ENCODE results near the gene TUB.
A peak's percentile ranks its signal among the peaks of the same experiment; 100 is the strongest.

Gene TUB

DNA sequence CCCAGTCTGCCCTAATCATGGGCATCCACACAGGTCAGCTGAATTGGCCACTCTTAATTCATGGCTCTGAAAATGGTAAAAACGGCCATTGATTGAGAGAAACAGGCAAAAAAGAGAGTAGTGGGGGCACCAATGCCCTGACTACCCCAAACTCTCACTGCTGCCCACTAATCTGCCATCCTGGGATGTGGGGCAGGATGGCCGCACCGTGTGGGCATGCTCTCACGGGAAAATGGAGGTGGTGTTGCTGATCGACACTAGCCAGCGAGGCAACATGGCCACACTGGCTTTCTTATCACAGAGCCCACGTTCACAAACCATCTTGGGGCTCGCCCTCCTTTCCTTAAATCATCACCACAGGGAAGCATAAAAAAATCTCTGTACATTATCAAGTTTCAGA is 11.2 kb upstream of the TUB start:
- no peak for DNase-seq (ENCODE audit: low spot score)

DNA sequence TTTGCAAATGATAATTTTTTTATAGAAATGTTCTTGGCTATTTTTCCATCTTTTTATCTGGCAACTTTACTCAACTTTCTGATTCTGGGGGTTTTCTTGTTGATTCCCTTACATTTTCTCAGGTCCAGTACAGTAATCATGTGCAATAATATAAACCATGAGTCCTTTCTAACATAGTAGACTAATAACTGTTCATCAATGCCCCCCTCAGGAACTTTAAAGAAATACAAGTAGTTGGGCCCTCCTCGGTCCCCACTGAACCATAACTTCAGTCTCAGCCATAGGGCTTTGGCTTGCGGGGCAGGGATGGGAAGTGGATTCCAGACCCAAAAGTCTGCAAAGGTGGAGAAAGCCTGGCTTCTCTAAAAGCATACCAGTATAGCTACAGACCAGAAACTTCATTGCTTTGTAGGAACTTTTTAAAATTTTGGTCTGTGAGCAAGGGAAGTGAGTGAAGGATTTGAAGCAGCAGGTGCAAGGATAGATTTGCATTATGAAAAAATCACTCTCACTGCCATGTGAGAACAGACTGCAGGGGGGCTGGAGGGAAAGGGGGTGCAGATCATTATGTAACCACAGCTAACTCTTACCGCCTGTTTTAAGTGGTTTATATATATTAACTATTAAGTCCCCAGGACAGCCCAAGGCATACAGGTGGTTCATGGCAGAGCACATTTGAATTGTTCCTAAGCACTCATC is 10.4 kb upstream of the TUB start:
- DNase-seq (ENCODE audit: low spot score) = peak; percentile 76

DNA sequence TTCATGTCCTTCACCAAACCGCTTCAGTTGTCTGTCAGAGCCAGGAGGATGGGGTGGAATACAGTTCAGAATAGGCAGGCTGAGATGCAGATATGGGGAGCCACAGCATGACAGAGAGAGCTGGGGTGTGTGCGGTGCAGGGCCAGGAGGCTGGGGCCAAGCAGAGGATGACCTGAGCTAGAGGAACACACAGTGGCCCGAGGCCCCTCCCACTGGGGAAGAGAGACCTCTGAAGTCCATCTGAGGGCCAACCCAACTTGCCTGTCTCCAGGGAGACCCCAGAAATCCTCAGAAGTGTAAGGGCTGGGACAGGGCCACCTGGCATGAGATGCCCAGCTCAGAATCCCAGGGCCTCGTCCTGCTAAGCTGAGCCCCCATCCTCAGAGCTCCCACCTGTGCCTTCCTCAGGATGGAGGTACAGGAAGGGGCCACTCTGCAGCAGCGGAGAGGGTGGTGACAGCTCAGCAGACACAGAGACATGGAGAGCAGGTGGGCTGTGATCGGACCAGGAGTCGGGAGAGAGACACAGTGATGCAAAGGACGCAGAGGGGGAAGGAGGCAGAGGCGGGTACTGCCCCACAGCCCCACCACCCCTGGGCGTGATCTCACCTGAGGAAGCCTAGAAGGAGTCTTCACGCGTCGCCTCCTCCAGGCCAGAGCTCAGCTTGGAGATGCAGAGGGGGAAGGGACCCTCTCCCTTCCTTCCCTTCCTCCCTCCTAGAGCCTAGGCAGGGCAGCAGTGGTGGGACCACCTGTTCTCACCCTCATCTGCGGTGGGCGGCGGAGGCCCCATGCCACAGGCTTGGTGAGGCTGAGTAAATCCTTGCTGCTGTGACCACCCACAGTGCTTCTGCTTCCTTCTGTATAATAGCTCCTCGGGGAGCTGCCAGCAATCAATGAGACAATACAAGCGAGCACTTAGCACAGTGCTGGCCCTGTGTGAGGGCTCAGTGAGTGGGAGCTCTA is 9.1 kb upstream of the TUB start:
- DNase-seq (ENCODE audit: low spot score) = no peak

DNA sequence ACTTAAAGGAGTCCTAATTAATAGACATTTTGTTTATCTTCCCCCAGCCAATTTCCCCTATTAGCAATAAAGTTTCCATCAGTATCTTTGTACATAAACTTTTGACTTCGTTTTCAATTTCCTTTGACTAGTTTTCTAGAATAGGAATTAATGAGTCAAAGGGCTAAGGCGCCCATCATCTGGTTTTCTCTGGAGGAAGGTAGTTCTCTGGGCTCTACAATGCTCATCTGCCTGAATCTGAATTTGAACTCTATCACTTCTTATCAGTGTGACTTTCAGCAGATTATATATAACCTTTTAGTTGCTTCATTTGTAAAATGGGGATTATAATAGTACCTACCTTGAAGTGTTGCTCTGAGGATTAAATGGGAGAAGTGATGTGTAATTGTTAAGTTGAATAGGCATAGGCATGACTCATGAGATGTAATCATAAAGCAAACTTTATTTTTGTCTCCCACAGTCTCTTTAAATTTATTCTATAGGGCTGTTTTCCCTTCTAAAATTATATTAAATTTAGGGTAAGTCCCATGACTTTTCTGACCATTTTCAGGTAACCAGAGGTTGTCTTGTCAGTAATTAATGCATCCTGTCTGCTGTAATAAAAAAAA is 5.8 kb upstream of the TUB start:
- no peak for DNase-seq (ENCODE audit: low spot score)

DNA sequence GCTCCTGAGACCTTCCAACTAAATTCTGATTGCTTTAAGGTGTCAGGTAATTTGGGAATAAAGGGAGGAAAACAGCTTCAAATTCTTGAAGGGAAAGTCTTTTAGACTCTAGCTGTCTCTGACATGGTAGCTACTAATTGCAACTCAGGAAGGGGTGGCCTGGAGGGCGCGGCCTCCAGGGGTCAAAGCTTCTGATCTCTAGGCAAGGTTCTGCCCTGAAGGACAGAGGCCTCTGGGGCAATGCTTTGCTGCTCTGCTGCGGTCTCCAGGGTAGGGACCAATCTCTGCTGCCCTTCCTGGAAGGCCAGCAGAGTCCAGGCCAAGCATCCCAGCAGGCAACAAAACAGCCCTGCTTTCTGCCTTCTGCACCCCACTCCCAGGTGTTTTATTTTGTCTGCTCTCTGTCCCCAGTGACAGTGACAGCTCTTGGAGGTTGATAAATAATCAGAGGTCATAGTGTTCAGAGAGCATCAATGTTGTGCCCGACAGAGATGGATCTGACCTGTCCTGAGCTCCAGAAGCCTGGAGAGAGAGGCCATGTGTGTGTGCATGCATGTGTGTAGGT is 1.8 kb upstream of the TUB start:
- DNase-seq (ENCODE audit: low spot score) = no peak

DNA sequence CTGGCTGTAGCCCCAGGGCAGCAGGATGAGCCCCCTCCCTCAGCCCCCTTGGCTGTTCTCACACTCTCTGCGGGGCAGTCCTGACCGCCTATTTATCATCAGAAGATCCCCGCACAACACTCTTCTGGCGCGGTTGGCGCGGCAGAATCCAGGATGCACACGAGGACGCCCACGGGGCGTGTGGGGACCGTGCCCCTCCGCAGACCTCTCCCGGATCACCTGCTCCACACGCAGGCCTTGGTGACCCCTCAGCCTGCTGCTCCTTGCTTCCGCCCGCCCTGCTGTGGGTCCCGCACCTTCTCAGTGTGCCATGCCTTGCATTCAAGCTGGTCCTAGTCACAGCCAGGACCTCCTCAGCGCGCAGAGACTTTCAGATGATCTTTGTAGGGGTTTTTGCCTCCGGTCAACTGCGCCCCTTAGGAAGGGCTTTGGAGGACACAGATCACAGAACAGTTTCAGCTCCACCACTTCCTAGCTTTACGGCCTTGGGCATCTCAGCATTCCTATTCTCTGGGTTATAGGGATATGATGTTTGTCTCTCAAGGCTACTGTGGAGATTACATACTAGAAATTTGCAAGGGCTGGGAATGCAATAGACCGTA is 841 bp upstream of the TUB start:
- no peak for DNase-seq (ENCODE audit: low spot score)

DNA sequence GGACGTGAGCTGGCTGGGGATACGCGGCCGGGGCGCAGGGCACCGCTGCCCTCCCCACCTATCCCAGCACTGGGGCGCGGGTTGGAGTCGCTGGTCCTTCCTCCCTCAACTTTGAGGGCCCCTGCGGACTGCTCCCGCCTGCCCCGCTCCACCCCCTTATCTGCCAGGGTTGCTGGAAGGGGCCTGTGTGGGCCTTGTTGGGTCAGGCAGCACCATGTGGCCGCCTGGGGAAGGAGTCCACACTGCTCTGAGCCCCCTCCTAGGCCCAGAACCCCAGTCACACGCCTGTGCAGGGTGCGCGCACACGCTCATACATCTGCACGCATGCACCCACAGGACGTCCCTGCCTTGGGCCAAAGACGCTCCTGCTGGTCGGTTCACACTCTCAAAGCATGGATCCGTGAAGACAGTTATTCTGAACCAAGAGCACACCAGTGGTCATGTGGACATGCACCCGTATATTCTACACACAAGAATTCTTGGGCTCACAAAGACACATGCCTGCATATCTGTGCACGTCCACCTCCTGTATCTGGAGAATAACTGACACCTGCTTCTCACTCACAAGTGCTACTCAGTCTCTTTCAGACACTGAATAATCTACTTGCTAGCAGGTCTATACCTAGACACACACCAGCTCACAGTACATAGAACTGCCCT is 710 bp downstream of the TUB start:
- peak; percentile 57 for DNase-seq (ENCODE audit: low spot score)

DNA sequence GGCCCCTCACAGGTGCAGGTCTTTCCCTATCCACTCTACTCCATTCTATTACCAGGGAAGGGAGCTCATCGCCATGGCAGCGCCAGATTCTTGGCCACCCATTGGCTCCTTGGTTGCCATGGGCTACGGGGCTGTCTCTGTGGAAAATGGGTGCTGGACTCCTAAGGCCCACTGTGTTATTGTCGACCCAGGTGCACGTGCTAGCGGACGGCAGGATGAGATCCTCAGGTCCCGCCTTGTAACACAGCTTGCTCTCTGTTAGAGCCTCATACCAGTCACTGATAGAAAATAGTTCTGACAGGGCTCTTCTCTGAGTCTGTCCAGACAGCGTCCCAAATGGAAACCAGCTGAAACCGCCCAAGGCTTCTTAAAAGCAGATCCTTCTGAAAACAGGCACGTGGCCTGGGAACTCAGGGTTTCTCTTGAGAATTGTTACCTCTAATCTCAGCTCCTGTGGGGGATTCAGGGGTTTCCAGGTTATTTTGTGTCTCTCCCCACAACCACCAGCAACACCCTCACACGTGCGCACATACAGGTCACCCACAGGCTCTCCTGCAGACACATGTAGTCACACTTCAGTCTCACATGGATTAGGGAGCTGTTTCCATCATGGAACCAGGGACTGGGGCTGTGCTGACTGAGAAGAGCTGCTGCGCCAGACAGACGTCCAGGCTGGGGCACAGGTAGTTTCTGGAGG is 1.5 kb downstream of the TUB start:
- no peak for DNase-seq (ENCODE audit: low spot score)

DNA sequence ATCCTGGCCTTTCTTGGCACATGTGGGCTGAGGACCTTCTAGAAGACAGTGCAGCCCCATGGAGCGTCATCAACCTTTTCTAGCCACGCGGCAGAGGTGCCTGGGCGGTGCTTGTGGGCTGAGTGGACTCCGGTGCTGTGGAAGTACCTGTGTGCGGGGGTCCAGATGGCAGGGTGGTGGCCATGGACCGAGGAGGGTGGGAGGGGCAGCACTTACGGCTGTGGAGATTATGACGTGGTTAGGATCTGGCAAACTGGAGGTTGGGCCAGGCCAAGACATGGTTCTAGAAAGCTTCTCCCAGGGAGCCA is 2.0 kb downstream of the TUB start:
- DNase-seq (ENCODE audit: low spot score) = no peak

DNA sequence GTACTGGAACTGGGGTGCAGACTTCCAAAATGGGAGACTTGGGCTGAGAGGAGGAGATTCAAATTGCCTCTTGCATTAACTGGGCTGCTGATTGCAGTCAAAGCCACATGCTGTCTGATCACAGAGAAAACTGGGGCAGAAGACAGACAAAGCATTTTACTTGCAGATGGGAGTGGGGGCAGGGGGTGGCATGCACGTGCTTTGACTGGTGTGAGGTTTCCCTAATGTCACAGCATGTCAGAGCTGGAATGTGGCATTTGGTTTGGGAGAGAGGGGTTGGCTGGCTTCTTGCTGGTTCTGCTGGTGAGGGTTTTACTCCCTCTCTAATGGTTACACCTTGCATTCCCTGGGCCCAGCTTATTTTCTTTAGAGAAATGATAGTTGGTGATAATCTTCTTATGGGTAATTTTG is 2.9 kb downstream of the TUB start:
- DNase-seq (ENCODE audit: low spot score) = no peak

DNA sequence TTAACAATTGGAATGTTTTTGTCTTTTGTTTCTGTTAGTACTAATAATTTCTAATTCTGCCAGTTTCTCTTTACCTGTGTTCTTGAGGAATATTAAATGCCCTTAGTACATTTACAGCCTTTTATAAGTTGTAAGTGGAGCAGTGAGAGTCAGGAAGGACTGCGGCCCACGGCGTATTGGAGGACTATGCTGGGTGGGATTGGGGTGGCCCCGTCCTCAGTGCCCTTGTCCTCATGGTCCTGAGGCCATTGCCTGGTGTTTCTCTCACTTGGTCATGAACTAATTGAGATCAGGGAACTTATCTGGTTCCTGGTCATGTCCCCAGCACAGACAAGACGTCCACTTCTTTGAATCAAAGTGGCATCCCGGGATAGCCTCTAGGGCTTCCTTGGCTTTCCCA is 3.3 kb downstream of the TUB start:
- no peak for DNase-seq (ENCODE audit: low spot score)

DNA sequence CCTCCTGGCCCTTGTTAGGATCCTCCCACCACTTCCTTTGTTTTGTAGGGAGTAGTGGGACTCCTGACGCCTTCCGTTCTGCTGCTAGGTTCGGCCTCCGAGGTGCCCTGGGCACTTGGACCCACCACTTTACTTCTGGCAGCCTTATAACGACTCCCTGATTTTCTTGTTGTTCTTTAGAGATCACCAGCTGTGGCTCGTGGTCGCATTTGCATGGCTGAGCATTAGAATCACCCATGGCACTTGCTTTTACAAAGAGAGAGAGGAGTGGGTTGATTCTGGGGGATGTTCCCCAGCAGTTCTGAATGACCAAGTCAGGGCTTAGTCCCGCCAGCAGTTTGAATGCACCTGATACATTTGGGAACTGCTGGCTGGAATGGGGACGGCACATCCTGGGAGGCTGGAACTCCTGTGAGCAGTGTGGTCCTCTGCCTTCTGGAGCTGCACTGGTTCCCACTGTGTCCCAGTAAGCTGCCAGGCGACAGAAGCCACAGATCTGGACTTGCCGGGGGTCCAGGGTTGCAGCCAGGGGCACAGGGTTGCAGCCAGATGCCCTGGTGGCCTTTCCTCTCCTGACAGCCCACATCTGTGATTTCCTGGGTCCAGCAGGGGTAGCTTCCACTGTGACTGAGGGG is 4.1 kb downstream of the TUB start:
- no peak for DNase-seq (ENCODE audit: low spot score)

DNA sequence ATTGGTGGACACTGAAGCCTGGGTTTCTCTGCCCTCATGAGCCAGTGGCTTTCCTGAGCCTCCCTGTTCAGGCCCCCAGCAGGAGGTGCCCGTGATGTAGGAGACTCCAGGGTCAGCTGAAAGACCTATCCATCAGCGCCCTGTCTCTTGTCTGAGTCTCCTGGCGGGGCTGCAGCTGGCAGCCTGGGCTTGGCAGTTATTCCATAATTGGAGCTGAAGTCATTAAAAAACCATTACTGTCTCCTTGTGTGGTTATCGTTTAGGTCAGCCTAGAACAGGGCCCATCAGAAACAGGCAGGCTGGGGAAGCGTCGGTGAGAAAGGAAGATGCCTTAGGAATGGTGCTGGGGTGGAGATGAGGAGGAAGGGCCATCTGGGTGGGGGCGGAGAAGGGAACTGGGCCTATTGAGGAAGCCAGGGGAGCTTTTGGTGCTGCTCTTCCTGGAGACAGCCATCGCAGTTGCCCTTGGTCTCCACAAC is 5.0 kb downstream of the TUB start:
- DNase-seq (ENCODE audit: low spot score) = no peak

DNA sequence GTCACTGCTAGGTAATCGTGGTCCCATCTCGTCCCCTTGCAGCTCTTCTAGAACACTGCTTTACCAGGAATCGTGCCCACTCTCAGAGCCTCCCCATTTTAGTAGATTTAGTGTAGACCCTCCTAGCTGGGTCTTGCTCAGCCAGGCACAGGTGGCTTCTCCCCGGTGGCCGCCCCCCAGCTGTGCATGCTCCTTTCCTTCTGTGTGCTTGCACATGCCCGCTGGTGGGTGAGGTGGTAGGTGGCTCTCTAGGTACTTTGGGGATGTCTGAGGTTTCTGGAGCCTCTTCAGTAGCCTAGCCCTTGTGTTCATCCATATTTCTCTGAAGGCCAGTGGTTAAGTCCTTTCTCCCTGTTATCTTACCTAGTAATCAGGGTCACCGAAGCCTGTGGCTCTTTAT is 5.6 kb downstream of the TUB start:
- DNase-seq (ENCODE audit: low spot score) = no peak

DNA sequence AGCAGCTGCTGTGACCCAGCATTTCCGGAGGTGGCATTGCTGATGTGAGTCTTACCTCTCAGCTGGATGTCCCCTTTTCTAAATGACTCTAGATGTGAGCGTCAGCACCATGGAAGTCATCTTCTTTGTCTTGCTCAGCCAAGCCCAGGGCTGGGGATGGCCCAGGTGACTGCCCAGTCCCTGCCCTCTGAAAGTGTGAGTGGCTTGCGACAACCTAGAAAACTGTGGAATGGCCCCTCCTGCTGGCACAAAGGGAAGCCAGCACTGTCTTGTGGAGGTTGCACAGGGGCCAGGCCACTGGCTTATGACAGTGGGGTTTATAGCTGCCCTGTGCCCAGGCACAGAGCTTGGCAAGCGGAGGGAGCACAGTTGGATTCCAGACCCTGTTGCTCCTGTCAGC is 6.2 kb downstream of the TUB start:
- DNase-seq (ENCODE audit: low spot score) = no peak

DNA sequence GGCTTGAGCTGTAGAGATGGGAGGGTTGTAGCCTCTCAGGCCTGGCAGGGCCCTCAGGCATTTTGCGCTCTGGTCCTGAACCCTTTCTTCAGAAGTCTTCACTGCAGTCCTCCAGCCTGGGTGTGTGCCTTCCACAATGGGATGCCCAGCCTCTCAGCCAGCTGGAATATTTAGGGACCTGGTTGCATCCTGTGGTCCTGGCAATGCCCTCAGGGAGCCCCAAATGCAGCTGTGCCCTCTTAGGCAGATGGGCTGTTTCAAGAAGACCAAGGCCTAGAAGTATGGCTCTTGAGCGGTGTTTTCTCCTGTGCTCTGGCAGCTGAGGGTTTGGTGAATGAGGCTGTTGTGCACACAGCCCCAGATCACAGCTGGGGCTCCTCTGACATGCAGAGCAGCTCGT is 6.7 kb downstream of the TUB start:
- no peak for DNase-seq (ENCODE audit: low spot score)

DNA sequence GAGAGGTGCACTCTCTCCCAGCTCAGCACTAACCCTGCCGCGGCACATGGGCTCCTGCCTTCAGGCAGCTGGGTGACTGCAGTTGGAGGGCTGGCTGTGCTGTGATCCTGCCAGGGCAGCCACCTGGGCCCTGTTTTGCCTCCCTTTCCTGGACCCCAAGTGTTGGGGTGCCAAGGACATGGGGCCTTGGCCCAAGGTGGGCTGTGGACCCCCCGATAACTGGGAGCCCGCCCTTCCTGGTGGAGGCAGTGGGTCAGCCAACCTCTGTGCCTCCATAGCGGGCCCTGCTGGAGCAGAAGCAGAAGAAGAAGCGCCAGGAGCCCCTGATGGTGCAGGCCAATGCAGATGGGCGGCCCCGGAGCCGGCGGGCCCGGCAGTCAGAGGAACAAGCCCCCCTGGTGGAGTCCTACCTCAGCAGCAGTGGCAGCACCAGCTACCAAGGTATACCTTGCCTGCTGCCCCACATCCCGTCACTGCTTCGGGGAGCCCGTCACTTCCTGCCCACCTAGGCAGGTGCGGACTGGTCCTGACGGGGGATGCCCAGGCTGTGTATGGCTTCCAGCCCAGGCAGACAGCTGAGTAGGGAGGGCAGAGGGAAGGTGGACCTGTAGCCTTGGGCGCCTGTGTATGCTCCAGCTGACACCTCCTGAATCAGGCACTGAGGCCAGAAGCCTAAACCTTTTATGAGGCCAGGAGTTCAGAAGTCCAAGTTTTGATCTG is 8.9 kb downstream of the TUB start:
- no peak for DNase-seq (ENCODE audit: low spot score)

DNA sequence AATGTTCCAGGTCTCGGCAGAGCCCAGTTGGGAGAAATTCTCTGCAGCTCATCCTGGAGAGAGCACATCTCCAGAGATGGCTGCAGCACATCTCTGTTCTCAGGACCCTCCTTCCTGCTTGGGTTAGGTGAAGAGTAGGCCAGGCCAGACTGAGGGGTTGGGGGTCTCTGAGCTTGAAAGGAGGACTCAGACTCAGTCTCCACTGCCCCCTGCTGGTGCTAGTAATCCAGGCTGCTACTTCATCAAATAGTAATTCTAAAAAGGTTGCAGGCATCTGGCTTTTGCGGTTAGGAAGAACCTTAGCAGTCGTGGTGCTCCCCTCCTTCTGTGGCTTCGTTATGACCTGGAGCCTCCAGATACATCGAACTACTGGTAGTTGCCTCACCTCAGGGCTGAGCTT is 9.7 kb downstream of the TUB start:
- DNase-seq (ENCODE audit: low spot score) = peak; percentile 46

DNA sequence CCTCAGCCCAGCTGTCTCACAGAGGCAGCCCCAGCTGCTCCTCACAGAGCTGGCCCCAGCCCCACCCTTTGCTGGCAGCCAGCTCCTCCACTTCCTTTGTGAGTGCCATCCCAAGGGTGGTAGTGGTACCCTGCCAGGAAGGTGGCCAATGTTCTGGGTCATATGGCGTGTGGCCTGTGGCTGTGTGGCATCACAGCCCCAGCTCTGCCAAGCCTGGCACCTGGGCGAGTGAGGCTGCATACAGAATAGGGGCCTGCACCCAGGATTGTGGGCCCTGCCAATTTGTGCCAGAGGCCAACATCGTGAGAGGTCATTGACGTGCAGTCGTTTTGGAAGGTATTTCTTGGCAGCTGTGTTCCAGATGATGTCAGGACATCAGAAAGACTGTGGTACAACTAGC is 10.7 kb downstream of the TUB start:
- no peak for DNase-seq (ENCODE audit: low spot score)

All from AG08396 (cell line).